ENCODE data around the gene IL36G.
A peak's percentile ranks its signal among the peaks of the same experiment; 100 is the strongest.
"Not testable (repeated sequence)": the region's sequence is repeated elsewhere in the genome, so short reads cannot be mapped to it uniquely, and the experiment has no call there.

The IL36G gene

DNA sequence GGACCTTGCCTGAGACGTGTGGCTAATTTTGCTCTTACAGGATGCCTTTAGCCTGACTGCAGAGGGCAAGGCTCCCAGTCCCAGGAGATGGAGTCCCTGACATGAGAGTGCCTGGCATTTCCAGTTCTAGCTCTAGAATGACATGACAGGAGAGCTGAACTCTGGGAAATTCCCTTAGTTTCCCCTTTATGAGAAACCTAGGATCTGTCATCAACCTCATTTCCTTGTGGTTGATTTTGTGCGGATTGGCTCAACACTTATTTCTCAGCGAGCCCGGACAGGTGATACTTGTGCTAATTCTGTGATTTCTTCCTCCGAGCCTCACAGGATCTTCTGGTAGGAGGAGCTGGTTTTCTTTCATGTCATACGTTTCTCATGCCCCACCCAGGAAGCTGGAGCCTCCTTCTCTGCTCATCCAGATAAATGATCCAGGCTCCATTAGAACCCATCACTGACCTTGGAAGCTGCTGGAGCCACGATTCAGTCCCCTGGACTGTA lies at the start of gene IL36G:
TSS of gene IL36G (plus strand) at position 448 of the 498 bp plus-strand sequence. CDS start 633 bp downstream, outside the sequence.
- DNase-seq, result no peak

DNA sequence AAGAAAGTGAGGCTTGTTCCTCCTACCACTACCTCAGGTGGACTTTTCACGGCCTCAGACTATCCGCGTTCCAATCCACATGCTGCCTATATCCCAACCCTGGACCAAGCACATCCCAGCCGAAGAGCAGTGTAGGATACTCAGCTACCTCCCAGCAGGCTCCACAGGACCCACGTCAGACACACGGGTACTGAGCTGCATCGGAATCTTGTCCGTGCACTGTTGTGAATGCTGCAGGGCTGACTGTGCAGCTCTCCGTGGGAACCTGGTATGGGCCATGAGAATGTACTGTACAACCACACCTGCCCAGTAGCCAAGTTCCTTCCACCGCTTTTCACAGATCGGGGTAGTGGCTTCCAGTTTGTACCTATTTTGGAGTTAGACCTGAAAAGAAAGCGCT lies 44.5 kb upstream of the IL36G start:
- no peak for DNase-seq

DNA sequence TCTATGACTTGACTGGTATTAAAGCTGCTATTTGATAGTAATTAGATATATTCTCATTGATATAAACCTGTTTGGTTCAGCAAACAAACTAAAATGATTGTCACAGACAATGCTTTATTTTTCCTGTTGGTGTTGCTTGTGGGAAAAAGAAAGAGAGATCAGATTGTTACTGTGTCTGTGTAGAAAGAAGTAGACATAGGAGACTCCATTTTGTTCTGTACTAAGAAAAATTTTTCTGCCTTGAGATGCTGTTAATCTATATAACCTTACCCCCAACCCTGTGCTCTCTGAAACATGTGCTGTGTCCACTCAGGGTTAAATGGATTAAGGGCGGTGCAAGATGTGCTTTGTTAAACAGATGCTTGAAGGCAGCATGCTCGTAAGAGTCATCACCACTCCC lies 43.7 kb upstream of the IL36G start:
- DNase-seq, result not testable (repeated sequence)

DNA sequence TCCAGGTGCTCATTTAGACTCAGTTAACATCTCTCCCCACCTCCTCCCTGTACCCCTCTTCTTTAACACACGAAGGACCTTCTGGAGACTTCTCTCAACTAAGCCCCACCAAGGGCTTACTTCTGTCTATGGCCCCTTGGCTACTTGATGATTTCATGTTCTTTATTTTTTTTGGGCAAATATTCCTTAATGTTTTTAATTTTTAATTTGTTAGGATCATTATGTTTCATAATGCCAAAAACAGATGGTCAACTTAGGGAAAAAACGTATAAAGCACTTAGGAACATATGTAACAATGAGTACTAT lies 40.9 kb upstream of the IL36G start:
- no peak for DNase-seq

DNA sequence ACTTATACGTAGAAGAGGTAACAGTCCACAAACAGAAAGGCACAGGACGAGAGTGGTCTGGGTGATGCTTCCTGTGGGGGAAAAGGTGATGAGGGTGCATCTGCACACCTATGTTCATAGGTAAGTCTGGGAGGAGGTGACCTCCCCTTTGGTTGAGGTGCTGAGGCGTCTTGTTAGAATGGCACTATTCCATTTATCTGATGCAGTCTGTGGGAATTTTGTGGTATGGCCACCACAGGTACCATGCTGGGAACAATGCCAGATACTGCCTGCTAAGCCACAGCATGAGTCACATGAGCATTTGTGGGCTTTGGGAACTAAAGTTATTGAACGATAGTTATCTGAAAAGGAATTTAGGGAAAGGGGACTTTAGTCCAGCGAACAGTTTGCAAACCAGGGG lies 38.9 kb upstream of the IL36G start:
- no peak for DNase-seq

DNA sequence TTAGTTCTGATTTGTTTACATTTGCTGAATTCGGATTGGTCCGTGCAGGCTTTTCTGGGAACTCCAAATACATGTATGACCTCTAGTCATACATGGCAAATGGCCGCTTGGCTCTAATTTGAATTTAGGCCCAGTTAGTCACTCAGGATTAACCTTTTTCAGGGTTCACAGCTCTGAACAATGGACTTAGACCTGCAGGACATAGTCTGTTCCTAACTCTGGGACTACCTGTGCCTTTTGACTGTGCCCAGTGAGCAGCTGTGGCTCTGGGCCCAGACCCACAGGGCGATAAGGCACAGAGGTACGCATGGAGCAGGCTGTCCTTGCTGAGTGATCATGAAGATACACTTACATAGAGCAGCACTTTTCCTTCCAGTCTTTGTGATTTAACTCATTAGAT lies 38.4 kb upstream of the IL36G start:
- no peak for DNase-seq

DNA sequence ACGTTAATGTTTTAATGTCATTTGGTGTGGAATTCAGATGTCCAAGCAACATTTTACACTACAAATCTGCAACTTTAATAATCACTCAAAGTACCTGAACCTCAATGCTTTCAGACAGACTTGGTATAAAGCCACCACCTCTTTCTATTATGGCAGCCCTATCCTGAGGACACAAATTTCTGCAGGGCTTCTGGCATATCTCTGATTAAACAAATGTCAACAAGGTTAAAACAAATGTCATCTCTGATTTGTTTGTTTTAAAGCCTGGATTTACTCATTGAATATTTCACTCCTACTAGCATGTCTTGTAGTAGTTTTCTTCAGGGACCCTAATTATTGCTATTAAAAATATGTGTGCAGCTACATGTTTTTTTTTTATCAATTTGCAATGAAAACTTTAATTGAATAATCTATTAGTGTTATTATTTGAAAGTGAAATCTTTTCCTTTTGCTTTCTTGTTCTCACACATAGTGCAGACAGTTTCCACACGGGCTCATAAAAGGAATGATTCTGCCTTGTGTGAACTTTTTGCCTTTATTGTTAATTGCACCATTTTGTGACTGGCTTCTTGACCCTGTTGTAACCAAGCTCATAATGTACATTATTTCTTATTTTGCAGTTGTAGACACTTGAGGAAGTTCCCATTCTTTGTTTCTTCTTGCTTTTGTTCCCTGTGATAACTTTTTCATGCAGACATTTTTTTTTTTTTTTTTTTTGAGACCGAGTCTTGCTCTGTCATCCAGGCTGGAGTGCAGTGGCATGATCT lies 36.8 kb upstream of the IL36G start:
- no peak for DNase-seq

DNA sequence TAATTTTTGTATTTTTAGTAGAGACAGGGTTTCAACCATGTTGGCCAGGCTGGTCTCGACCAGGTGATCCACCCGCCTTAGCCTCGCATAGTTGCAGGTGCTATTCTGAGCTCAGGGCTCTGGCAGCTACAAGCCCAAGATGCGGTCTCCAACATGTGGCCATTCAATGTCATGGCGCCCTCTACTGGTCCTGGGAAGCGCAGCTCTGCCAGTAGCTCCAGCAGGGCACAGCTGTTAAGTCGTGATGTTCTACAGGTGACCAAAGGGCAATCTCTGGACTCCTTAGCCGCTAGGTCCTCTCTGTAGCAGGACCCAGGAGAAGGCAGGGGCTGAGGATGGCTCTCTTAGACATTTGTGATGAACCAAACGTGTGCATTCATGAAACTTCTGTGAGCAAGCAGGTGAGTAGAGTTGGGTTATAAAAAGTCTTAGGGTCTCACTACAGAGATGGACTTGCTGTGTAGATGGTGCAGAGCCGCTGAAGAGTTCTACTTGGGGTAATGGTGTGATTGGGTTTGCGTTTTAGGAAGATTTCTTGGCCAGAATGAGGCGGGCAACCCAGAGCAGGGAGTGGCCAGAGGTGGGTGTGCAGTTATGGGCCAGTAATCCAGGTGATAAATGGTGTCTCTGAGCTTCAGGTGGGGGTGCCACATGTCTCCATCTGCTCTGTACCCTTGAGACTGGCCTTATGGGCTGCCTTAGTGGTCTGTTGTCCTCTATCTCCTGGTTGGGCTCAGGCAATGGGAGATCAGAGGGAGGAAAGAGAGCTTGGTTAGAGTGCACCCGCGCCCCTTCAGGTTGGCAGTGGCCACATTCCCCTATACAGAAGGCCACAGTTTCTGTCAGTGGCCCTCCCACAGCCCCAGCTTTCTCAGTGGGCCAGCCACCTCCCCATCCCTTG lies 35.8 kb upstream of the IL36G start:
- peak; percentile 54 for DNase-seq

DNA sequence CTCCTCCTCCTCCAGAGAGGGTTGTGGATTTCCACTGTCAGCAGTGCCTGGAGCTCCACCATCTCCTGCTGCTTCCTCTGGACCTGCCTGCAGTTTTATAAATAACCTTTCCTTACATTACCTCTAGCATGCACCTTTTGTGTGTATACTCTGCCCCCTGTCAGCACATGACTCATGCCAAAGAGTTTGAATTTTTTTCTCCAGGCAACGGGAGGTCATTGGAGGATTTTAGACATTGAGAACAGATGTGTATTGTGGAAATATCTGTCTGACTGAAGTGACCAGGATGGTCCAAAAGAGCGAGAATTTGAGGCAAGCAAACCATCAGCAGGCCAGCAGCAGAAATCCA lies 35.2 kb upstream of the IL36G start:
- DNase-seq, result no peak

DNA sequence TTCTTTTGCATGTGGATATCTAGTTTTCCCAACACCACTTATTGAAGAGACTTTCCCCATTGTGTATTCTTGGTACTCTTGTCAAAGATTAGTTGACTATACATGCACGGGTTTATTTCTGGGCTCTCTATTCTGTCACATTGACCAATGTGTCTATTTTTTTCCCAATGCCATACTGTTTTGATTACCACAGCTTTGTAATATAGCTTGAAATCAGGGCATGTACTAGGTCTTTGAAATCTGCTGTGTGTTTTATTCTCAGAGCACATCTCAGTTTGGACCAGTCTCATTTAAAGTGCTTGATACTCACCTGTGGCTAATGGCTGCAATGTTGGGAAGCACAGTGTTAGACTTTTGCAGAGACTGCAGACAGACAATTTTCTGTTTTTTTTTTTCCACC lies 32.8 kb upstream of the IL36G start:
- DNase-seq, result no peak

DNA sequence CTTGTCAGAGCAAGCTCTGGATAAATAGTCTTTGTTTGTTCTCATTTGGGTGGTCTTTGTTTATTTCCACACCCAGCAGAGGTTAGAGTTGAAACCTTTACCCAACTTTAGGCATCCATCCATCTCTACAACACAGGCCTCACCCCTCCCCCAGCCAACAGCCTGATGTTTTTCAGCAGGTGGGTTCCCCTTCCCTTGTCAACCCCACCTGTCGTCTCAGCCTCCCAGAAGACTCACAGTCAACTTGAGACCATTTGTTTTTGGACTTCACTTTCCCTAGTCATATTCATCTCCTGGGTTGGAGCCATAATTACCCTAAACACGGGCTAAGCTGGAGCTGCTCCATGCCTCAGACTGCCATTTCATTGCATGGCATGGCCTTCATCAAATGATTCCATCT lies 31.7 kb upstream of the IL36G start:
- no peak for DNase-seq

DNA sequence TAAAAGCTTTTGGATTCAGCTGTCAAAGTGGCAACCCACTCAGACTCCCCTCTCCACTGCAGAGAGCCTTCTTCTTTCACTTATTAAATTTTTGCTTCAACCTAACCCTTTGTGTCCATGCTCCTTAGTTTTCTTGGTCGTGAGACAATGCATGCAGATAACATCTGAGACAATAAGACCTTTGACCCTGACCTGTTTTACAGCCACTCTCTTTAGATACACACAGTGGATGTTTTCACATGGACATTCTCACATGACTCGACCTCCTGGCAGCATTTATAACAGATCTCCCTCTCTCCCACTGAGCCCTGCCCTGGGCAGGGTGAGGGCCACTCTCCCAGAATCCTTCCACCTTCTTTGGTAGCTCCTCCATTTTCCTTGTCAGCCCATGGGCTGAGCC lies 30.4 kb upstream of the IL36G start:
- DNase-seq, result no peak

DNA sequence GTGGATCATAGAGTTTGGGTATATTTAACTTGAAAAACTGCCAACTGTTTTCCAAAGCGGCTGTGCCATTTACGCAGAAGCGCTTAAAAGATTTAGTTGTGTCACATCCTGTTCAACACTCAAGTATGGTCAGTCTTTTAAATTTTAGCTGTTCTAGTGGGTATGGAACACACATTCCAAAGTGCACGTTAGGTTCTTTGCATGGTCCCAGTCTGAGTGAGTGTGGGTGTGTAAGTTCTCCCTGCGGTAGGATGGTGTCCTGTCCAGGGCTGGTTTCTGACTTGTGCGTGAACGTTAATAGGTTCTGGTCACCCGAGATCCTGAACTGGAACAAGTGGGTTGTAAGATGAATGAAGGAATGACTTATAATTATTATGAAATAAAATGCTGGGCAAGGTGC lies 28.4 kb upstream of the IL36G start:
- DNase-seq, result no peak

DNA sequence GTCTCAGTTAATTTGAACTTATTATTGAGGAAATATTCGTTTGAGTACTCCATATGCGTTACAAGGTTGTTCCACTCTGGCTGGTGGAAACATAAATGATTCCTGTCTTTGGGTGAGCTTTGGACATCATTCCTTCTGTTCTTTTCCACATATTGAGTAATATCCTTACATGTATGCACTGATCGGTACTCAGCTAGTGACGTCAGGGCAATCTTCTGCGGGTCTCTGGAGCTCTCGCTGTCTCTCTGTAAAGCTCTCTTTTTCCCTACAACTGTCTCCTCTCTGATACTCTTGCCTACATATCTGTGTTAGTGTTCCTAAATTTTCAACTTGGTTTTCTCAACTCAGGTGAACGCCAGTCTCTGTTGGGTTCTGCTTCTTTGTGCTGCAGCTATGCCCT lies 23.4 kb upstream of the IL36G start:
- no peak for DNase-seq

DNA sequence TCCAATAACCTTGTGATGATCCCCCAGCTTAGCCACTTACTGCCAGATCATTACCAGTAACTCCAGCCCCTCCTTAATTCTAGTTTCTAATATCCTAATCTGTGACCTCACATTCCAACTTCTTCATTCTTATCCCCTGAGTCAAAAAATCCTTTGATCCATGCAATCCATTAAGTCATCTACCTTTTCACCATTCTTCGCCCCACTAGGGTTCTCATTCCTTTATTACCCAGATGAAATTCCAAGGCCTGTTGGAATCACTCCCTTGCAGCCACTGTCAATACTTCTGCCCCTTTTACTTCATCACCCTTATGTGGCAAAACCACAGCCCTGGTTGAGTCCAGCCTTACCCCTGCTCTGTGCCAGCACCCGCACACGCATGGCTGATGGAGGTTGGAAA lies 20.3 kb upstream of the IL36G start:
- no peak for DNase-seq

DNA sequence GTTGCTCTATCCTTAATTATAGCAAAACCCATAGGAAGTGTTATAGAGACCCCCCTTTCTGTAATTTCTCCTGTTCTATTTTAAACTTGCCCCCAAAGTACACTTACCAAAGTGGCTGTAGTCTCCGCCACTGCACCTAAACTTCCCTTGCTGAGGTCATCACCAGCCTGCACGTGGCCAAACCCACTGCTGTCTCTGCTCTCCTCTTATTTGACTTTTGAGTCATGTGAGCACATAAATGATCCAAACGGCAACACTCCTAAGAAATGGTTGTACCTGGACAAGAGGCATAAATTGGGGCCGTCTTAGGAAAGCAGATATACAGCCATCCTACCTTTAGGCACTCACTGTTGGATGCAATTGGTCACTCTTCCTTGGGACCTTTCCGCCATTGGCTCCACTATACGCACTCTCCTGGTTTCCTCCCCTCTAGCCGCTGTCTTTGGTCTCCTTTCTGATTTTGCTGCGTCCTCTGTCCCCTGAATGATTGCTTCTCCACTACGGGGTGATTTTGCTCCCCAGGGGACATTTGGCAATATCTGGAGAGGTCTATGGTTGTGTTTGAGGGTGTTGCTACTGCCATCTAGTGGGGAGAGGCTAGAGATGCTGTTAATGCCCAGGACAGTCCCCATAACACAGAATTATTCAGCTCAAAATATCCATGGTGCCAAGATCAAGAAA lies 19.2 kb upstream of the IL36G start:
- DNase-seq, result no peak

DNA sequence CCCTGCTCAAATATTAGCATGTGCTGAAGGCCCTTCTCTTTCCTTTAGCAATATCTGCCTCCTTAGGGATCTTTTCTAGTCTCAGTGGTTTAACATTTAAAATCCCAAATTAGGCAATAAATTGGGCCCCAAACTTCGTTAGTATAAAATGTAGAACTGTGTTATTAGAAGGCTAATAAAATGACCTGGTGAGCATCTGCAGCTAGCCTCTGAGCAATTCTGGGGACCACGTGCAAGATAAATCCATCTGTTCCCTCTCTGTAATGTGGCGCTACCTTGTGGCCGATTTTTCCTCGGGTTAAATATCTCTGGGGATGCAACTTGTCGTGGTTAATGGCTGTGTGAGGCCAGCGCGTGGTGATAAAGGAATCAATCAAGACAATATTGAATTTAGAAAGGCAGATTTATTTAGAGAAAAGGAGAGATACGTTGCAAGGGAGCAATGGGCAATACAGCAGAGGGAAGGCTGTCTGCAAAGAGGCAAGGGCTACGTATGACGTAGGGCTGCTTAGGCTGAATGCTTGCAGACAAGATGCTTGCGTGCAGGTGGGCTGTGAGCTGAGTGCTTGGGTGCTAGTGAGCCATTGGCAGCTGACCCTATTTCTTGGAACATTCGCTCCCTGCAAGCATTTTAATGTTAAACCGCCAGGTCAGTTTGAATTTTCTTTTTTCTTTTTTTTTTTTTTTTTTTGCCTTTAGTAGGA lies 18.5 kb upstream of the IL36G start:
- DNase-seq, result no peak

DNA sequence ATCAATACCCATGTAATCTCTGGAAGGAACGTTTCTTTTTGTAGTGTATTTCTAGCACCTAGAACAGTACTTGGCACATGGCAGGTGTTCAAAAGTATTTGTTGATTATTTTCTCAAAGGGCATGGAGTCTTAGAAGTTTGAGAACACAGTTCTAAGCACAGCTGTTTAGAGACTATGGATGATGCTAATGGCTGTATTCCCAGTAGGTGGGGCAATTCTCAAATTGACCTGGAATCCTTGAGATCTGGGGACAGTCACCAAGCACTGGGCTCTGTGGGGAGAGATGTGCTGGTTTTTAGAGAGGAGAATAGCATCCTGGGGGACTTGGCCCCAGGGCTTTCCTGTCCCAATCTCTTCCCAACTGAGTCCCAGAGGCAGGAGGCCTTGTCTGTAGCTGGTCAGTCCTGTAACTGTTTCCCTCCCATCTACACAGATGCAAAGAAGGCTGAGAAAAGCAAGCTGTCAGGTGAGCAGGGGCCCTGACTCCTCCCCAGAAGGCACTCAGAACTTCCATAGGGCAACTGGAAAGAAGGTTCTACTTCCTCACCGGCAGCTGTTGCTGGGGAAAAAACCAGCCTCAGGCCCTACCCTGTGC lies 17.5 kb upstream of the IL36G start:
- DNase-seq, result no peak

DNA sequence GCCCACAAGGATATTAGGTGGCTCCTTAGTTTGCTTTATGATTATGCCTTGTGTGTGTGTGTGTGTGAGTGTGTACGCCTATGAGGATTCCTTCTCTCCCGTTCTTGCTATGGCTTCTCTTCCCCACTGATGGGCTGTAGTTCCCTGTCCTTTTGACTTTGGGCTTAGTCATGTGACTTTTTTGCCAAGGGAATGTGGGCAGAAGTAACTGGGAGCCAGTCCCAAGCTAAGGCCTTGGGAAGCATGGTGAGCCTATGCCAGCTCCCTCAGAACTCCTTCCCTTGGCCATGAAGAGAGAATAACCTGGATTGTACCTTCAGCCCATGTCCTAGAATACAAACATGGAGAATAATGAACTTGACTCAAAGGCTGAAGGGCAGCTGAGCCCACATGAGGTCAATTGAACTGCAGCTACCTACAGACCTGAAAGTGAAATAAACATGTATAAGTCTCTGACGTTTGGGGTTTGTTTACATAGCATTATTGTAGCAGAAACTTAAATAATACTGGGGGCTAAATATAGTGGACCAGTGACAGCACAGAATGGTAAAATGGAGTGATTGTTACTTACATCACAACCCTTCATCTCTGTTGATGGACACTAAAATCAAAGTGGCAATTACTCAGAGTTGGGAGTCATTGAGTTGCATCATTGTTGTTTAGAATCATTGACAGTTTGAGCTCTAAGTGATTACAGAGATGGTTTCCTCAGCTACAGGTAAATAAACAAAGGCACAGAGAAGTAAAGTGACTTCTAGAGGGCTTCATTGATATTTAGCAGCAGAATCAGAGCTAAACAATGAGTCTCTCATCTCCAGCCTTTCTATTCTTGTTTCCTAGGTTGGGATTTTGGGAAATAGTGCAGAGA lies 15.3 kb upstream of the IL36G start:
- no peak for DNase-seq

DNA sequence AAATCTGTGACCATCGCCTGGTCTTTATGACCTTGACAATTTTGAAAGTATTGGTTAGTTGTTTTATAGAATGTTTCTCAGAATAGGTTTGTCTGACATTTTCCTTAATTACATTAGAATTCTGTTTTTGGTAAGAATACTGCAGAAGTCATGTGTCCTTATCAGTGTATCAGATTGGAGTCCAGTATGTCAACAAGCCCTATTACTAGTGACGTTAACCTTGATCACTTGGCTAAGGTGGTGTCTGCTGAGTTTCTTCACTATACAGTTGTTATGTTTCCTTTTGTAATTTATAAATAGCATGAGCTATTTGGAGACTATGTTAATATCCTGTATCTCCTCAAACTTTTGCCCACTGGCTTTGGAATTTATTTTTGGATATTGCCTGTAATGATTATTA lies 10.8 kb upstream of the IL36G start:
- DNase-seq, result no peak

DNA sequence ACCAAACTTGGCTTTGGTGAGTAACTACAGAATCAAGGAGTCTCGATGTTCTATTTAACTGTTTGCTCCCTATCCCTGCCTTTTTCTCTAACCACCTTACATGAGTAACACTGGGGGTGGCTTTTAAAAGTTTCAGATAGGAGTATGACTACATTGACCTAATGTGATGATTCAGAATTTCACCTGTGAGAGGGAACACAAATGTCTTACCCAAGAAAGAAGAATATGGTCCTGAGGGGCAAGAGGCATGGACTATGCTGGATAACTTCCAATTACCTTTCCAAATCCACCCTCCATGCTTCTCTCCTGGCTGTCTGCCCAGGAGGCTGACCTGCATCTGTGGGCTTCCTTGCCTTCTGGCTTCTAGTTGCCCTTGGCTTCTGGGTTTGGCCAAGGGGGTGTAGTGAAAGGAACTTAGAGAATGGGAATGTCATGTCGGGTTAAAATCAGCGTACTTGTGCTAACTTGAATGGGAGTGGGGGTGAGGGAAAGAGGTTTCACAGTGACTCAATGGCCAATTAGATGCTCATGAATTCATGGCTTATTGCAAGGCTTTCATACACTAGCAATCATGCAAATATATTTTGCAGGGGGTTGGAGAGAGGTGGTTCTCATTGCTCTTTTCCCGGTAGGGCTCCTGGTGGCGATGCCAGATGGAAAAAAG lies 5.3 kb upstream of the IL36G start:
- no peak for DNase-seq

Measured in left hindlimb (tissue), 1 donor.